Measurements from ENCODE around the gene CHST11.

CHST11 gene

DNA sequence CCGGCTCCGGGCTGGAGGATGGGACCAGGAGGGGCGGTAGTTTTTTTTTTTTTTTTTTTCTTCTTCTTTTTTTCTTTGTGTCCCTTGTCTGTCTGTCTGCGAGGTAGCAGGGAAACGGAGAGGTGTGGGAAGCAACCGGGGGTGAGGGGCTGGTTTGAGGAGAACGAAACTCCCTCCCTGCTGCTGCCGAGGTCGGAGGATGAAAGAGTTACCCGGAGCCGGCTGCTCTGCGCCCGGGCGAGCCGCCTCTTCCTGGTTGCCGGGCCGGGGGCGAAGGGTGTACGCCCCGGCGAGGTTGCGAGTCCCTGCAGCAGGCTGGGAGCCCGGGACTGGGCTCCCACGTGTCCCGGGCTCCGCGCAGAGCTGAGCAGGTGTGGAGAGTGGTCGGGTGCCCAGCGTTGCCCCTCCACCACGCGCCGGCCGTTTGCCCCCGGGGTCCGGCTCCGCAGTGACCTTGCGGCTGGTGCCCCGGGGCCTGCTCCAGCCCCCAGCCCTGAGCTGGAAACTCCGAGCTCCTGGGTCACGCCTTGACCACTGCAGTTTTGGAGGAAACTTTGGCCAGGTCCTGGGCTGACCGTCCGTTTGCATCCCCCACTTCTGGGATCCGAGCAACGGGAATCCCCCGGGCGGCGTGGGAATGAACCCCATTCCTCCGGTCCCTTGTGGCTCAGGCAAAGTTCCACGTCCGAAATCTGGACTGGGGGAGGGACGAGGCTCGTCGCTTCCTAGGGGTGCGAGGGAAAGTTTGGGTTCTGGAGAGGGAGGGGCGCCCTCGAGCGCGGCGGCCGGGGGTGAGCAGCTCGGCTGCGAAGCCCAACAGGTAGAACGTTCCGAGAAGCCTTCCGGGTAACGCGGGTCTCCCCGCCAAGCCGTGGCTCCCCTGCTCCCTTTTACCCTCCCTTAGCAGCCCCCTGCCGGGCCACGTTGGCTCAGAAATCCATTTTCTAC, 1.3 kb downstream of the CHST11 start:
- peak overlapping the region; percentile 83 for H3K4me3 ChIP-seq (ENCODE audit: low read depth, low read length)
- no peaks in the 10 kb centered on the region for H3K9me3 ChIP-seq (ENCODE audit: control insufficient read depth, insufficient read depth, low read depth, low read length)
- H3K36me3 ChIP-seq (ENCODE audit: control insufficient read depth in 2 of 2, insufficient read depth in 1 of 2, low read length in 2 of 2): no peaks in the 10 kb centered on the region
- ChIA-PET CTCF (interaction anchor here (0.6 to 6.6 kb wide), 7 partner anchors 10 to 684 kb away, joined by 3 to 33 read pairs (median 3); no protein-coding TSS in a partner anchor), POLR2A (interaction anchor here (0.5 to 1.8 kb wide), 10 partner anchors 15 to 679 kb away, joined by 3 to 7 read pairs (median 4); no protein-coding TSS in a partner anchor)
- H3K27ac ChIP-seq (ENCODE audit: extremely low read depth, low read depth, low read length): peak overlapping the region; percentile 85
- H3K4me1 ChIP-seq (ENCODE audit: control insufficient read depth, insufficient read depth, low read length): peaks cover 8% of the 10 kb centered on the region; the same call in 1 of the 2 replicates
- TF ChIP-seq SCRT1 (tag by site-specific recombination; IDR thresholded peaks at IDR 0.05; ENCODE audit: borderline replicate concordance) (peak; percentile 94), ZNF302 (tag by site-specific recombination; IDR thresholded peaks at IDR 0.05; ENCODE audit: low read depth) (no peak), IKZF3 (tag by site-specific recombination; IDR thresholded peaks at IDR 0.05) (peak; percentile 27; the same call in 1 of the 2 replicates), ZNF785 (tag by site-specific recombination; IDR thresholded peaks at IDR 0.05) (no peak), ZNF585B (tag by site-specific recombination; IDR thresholded peaks at IDR 0.05) (no peak), SALL2 (tag by site-specific recombination; IDR thresholded peaks at IDR 0.05; ENCODE audit: borderline replicate concordance) (no peak), ZNF529 (tag by site-specific recombination; IDR thresholded peaks at IDR 0.05; ENCODE audit: insufficient replicate concordance) (no peak), ZNF239 (tag by site-specific recombination; IDR thresholded peaks at IDR 0.05) (no peak), TRIM28 (IDR thresholded peaks at IDR 0.05; ENCODE audit: borderline replicate concordance, low read length) (no peak), ZNF624 (tag by site-specific recombination; IDR thresholded peaks at IDR 0.05) (no peak), ZNF311 (tag by site-specific recombination; IDR thresholded peaks at IDR 0.05; ENCODE audit: borderline replicate concordance) (no peak), ZBTB8A (tag by site-specific recombination; IDR thresholded peaks at IDR 0.05) (peak; percentile 88), ZBTB20 (tag by site-specific recombination; IDR thresholded peaks at IDR 0.05) (peak; percentile 97), ZNF747 (tag by site-specific recombination; IDR thresholded peaks at IDR 0.05) (no peak), ZNF555 (tag by site-specific recombination; conservative IDR thresholded peaks at IDR 0.05) (no peak), FEZF1 (tag by site-specific recombination; IDR thresholded peaks at IDR 0.05) (no peak), ZNF558 (tag by site-specific recombination; IDR thresholded peaks at IDR 0.05) (no peak), ZNF292 (tag by site-specific recombination; IDR thresholded peaks at IDR 0.05; ENCODE audit: borderline replicate concordance, low read depth) (no peak)
- TF ChIP-seq, protein P1, sequence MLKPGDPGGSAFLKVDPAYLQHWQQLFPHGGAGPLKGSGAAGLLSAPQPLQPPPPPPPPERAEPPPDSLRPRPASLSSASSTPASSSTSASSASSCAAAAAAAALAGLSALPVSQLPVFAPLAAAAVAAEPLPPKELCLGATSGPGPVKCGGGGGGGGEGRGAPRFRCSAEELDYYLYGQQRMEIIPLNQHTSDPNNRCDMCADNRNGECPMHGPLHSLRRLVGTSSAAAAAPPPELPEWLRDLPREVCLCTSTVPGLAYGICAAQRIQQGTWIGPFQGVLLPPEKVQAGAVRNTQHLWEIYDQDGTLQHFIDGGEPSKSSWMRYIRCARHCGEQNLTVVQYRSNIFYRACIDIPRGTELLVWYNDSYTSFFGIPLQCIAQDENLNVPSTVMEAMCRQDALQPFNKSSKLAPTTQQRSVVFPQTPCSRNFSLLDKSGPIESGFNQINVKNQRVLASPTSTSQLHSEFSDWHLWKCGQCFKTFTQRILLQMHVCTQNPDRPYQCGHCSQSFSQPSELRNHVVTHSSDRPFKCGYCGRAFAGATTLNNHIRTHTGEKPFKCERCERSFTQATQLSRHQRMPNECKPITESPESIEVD (tag by site-specific recombination; IDR thresholded peaks at IDR 0.05): no peak
- TF ChIP-seq, protein P2, sequence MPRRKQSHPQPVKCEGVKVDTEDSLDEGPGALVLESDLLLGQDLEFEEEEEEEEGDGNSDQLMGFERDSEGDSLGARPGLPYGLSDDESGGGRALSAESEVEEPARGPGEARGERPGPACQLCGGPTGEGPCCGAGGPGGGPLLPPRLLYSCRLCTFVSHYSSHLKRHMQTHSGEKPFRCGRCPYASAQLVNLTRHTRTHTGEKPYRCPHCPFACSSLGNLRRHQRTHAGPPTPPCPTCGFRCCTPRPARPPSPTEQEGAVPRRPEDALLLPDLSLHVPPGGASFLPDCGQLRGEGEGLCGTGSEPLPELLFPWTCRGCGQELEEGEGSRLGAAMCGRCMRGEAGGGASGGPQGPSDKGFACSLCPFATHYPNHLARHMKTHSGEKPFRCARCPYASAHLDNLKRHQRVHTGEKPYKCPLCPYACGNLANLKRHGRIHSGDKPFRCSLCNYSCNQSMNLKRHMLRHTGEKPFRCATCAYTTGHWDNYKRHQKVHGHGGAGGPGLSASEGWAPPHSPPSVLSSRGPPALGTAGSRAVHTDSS (tag by site-specific recombination; IDR thresholded peaks at IDR 0.05): no peak
- TF ChIP-seq, protein P3, sequence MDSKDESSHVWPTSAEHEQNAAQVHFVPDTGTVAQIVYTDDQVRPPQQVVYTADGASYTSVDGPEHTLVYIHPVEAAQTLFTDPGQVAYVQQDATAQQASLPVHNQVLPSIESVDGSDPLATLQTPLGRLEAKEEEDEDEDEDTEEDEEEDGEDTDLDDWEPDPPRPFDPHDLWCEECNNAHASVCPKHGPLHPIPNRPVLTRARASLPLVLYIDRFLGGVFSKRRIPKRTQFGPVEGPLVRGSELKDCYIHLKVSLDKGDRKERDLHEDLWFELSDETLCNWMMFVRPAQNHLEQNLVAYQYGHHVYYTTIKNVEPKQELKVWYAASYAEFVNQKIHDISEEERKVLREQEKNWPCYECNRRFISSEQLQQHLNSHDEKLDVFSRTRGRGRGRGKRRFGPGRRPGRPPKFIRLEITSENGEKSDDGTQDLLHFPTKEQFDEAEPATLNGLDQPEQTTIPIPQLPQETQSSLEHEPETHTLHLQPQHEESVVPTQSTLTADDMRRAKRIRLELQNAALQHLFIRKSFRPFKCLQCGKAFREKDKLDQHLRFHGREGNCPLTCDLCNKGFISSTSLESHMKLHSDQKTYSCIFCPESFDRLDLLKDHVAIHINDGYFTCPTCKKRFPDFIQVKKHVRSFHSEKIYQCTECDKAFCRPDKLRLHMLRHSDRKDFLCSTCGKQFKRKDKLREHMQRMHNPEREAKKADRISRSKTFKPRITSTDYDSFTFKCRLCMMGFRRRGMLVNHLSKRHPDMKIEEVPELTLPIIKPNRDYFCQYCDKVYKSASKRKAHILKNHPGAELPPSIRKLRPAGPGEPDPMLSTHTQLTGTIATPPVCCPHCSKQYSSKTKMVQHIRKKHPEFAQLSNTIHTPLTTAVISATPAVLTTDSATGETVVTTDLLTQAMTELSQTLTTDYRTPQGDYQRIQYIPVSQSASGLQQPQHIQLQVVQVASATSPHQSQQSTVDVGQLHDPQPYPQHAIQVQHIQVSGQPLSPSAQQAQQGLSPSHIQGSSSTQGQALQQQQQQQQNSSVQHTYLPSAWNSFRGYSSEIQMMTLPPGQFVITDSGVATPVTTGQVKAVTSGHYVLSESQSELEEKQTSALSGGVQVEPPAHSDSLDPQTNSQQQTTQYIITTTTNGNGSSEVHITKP (tag by site-specific recombination; IDR thresholded peaks at IDR 0.05): peak; percentile 48
- TF ChIP-seq, protein P4, sequence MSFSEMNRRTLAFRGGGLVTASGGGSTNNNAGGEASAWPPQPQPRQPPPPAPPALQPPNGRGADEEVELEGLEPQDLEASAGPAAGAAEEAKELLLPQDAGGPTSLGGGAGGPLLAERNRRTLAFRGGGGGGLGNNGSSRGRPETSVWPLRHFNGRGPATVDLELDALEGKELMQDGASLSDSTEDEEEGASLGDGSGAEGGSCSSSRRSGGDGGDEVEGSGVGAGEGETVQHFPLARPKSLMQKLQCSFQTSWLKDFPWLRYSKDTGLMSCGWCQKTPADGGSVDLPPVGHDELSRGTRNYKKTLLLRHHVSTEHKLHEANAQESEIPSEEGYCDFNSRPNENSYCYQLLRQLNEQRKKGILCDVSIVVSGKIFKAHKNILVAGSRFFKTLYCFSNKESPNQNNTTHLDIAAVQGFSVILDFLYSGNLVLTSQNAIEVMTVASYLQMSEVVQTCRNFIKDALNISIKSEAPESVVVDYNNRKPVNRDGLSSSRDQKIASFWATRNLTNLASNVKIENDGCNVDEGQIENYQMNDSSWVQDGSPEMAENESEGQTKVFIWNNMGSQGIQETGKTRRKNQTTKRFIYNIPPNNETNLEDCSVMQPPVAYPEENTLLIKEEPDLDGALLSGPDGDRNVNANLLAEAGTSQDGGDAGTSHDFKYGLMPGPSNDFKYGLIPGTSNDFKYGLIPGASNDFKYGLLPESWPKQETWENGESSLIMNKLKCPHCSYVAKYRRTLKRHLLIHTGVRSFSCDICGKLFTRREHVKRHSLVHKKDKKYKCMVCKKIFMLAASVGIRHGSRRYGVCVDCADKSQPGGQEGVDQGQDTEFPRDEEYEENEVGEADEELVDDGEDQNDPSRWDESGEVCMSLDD (tag by site-specific recombination; IDR thresholded peaks at IDR 0.05): peak; percentile 70
- TF ChIP-seq, protein P5, sequence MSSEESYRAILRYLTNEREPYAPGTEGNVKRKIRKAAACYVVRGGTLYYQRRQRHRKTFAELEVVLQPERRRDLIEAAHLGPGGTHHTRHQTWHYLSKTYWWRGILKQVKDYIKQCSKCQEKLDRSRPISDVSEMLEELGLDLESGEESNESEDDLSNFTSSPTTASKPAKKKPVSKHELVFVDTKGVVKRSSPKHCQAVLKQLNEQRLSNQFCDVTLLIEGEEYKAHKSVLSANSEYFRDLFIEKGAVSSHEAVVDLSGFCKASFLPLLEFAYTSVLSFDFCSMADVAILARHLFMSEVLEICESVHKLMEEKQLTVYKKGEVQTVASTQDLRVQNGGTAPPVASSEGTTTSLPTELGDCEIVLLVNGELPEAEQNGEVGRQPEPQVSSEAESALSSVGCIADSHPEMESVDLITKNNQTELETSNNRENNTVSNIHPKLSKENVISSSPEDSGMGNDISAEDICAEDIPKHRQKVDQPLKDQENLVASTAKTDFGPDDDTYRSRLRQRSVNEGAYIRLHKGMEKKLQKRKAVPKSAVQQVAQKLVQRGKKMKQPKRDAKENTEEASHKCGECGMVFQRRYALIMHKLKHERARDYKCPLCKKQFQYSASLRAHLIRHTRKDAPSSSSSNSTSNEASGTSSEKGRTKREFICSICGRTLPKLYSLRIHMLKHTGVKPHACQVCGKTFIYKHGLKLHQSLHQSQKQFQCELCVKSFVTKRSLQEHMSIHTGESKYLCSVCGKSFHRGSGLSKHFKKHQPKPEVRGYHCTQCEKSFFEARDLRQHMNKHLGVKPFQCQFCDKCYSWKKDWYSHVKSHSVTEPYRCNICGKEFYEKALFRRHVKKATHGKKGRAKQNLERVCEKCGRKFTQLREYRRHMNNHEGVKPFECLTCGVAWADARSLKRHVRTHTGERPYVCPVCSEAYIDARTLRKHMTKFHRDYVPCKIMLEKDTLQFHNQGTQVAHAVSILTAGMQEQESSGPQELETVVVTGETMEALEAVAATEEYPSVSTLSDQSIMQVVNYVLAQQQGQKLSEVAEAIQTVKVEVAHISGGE (tag by site-specific recombination; conservative IDR thresholded peaks at IDR 0.05; ENCODE audit: low read depth): peak; percentile 61

Measured in HEK293 (cell line).